Kidney epithelial cell (primary cell): ENCODE data around the gene FAM131B. TPM values are rescaled to one million over a fixed set of nuclear protein-coding genes. Genes with fewer than 3 reads are reported as not detected.
A peak's percentile ranks its signal among the peaks of the same experiment; 100 is the strongest.

Experiments
- DNase-seq: peaks from one replicate; pipeline ENCODE4 v3.0.0-alpha.2; 2010; ENCODE audit warnings: low read depth
- H3K27me3 ChIP-seq: 2 replicates; pipeline ENCODE4 v1.6.0; 2011; ENCODE audit warnings: low read length; ENCODE audit not compliant: control insufficient read depth, insufficient read depth
- H3K36me3 ChIP-seq: 2 replicates; pipeline ENCODE4 v1.5.1; 2011; ENCODE audit warnings: low read length; ENCODE audit not compliant: control insufficient read depth, insufficient read depth
- H3K4me3 ChIP-seq: 2 replicates; pipeline ENCODE4 v1.5.1; 2011; ENCODE audit warnings: low read depth, mild to moderate bottlenecking, control low read depth, low read length
- CTCF ChIP-seq: IDR thresholded peaks from 2 replicates; pipeline ENCODE4 v1.5.1; 2011; ENCODE audit warnings: mild to moderate bottlenecking, moderate library complexity, low read length, control low read depth, inconsistent platforms; ENCODE audit not compliant: insufficient read depth, poor library complexity, severe bottlenecking
- total RNA-seq: library from RNA; depleted of rRNA; stranded (reverse); fragments of >200 nt; gene quantifications from 2 replicates; pipeline ENCODE4 v1.2.3, GENCODE V29; 2015

Gene FAM131B
- total RNA-seq, 1 donor from 2014 or later, result 1.3 TPM

GRCh38 chr7:143373255-143373794 is 10.8 kb upstream of the FAM131B start:
- Histone ChIP-seq H3K27me3 (no peaks in the 10 kb centered on the region), H3K36me3 (no peaks in the 10 kb centered on the region), H3K4me3 (no peak overlapping the region)
- peak; percentile 12 for TF ChIP-seq CTCF
- no peak for DNase-seq

- Histone ChIP-seq H3K4me3 (no peak overlapping the region), H3K36me3 (peaks cover under 1% of the 10 kb centered on the region), H3K27me3 (no peaks in the 10 kb centered on the region)
- DNase-seq, result no peak
- TF ChIP-seq CTCF, result no peak
Observed at GRCh38 chr7:143372070-143372469, 9.6 kb upstream of the FAM131B start.

- no peak for DNase-seq
- no peak for TF ChIP-seq CTCF
- H3K36me3 ChIP-seq, result peaks cover 1% of the 10 kb centered on the region
Observed at GRCh38 chr7:143369678-143370651, 7.5 kb upstream of the FAM131B start.

GRCh38 chr7:143368387-143368786 is 5.9 kb upstream of the FAM131B start:
- H3K4me3 ChIP-seq, result no peak overlapping the region
- H3K36me3 ChIP-seq, result peaks cover 1% of the 10 kb centered on the region
- H3K27me3 ChIP-seq, result peaks cover 4% of the 10 kb centered on the region
- no peak for TF ChIP-seq CTCF
- no peak for DNase-seq

More at GRCh38 chr7:143369678-143370651, 7.5 kb upstream of the FAM131B start:
- Histone ChIP-seq H3K4me3 (no peak overlapping the region), H3K27me3 (no peaks in the 10 kb centered on the region)

- H3K4me3 ChIP-seq, result no peak overlapping the region
- no peak for TF ChIP-seq CTCF
- DNase-seq, result peak; percentile 57
Observed at GRCh38 chr7:143367972-143368371, 5.5 kb upstream of the FAM131B start.

More at GRCh38 chr7:143367972-143368371, 5.5 kb upstream of the FAM131B start:
- Histone ChIP-seq H3K36me3 (peaks cover 1% of the 10 kb centered on the region), H3K27me3 (peaks cover 8% of the 10 kb centered on the region)
